ENCODE measurements around the gene PKD2L1. TPM values are rescaled to one million over a fixed set of nuclear protein-coding genes. Genes with fewer than 3 reads are reported as not detected.

PKD2L1 gene
- total and polyA plus RNA-seq, 2 of the 8 experiments (the other 6 are each of a cell fraction or from before 2014, with no cell fraction given) = 0.20 to 0.33 TPM

GRCh38 chr10:100333106-100333505 is 3.1 kb upstream of the PKD2L1 start:
- DNase-seq (ENCODE audit: low read depth in 1 of 2, low spot score in 2 of 2) = no peak
- Histone ChIP-seq H3K4ac (replicated peaks; ENCODE audit: insufficient read length, low read depth, low read length) (no peak overlapping the region), H3K9ac (replicated peaks in 1 of 4; ENCODE audit: extremely low read depth in 1 of 4, low read depth in 3 of 4, low read length in 3 of 4) (no peak overlapping the region), H2BK15ac (ENCODE audit: low read length) (no peak overlapping the region), H2AFZ (ENCODE audit: low read length) (no peak overlapping the region), H3K36me3 (ENCODE audit: control insufficient read depth in 2 of 4, insufficient read depth in 4 of 4, low read length in 3 of 4) (no peaks in the 10 kb centered on the region; a peak in 1 of 8 replicates), H4K20me1 (replicated peaks in 1 of 2; ENCODE audit: control insufficient read depth in 1 of 2, insufficient read depth in 2 of 2, low read length in 2 of 2) (no peaks in the 10 kb centered on the region), H3K18ac (ENCODE audit: extremely low read depth, low read length) (no peak overlapping the region), H3K79me1 (ENCODE audit: low read depth, low read length) (no peaks in the 10 kb centered on the region), H3K14ac (ENCODE audit: insufficient read length) (no peak overlapping the region), H3K4me2 (ENCODE audit: insufficient read depth in 1 of 2, low read depth in 2 of 2, low read length in 2 of 2) (no peak overlapping the region), H4K8ac (ENCODE audit: extremely low read depth, insufficient read depth, low read length) (no peak overlapping the region), H3K23ac (ENCODE audit: insufficient read length) (no peak overlapping the region), H4K91ac (replicated peaks; ENCODE audit: insufficient read length, low read length) (no peak overlapping the region), H4K5ac (ENCODE audit: insufficient read length, low read depth, low read length) (no peak overlapping the region), H3K56ac (replicated peaks; ENCODE audit: insufficient read length, low read depth, low read length) (no peak overlapping the region), H3K27ac (ENCODE audit: low read depth, low read length) (no peak overlapping the region), H3K23me2 (ENCODE audit: low read depth, low read length) (no peaks in the 10 kb centered on the region), H3K4me1 (replicated peaks in 1 of 4; ENCODE audit: control insufficient read depth in 3 of 4, insufficient read depth in 4 of 4, low read length in 3 of 4) (no peaks in the 10 kb centered on the region; a peak in 1 of 7 replicates), H3K4me3 (ENCODE audit: extremely low read depth in 1 of 4, insufficient read depth in 2 of 4, low read depth in 3 of 4, low read length in 4 of 4) (no peak overlapping the region), H3K79me2 (ENCODE audit: control insufficient read depth in 1 of 2, insufficient read depth in 2 of 2, low read length in 2 of 2) (no peaks in the 10 kb centered on the region), H2BK12ac (ENCODE audit: low read depth, low read length) (no peak overlapping the region), H3K9me3 (ENCODE audit: insufficient read depth in 2 of 2, low read depth in 1 of 2, low read length in 1 of 2) (no peaks in the 10 kb centered on the region), H2BK120ac (replicated peaks; ENCODE audit: low read depth, low read length) (no peak overlapping the region), H2AK5ac (ENCODE audit: low read depth, low read length) (no peak overlapping the region), H3K27me3 (replicated peaks in 1 of 4; ENCODE audit: control insufficient read depth in 3 of 4, extremely low read depth in 1 of 4, insufficient read depth in 3 of 4, low read length in 3 of 4) (no peaks in the 10 kb centered on the region; a peak in 1 of 7 replicates), H2BK5ac (ENCODE audit: low read depth, low read length) (no peak overlapping the region), H2BK20ac (ENCODE audit: low read length) (no peak overlapping the region)
- WGBS, 2 experiments (ENCODE audit: extremely low coverage in 1 of 2, insufficient coverage in 1 of 2, insufficient read length in 1 of 2, insufficient replicate concordance in 2 of 2, low coverage in 1 of 2, low lambda C conversion rate in 2 of 2, missing lambda C conversion rate in 1 of 2) = 85% methylated on average over 4 of the region's 4 CpGs; no CpG with 5 or more reads in 1 of the 2 experiments
- TF ChIP-seq NRF1 (IDR thresholded peaks at IDR 0.05; ENCODE audit: low read depth, low read length) = no peak
- TF ChIP-seq RAD21 (IDR thresholded peaks at IDR 0.05 in 1 of 2, conservative IDR thresholded peaks at IDR 0.05 in 1 of 2; ENCODE audit: low read depth in 2 of 2, low read length in 2 of 2) = 0 out of 4 replicates have a peak, but pooled peaks of 1 of the 2 experiments have one; percentile 1
- TF ChIP-seq CHD2 (IDR thresholded peaks at IDR 0.05; ENCODE audit: low read length) = no peak
- CTCF ChIA-PET (ENCODE audit: partially characterized antibody) = interaction anchor here (1.1 to 21.7 kb wide), 6 partner anchors 10 to 176 kb away, joined by 3 to 226 read pairs (median 4); no protein-coding TSS in a partner anchor
- POLR2A ChIA-PET (ENCODE audit: partially characterized antibody) = interaction anchor here (0.5 kb wide), 1 partner anchor 69 kb away, joined by 4 read pairs; no protein-coding TSS in a partner anchor
- FAIRE-seq = no peak

Measured in H1 (cell line).